Hepatocyte (in vitro differentiated cells): ENCODE measurements around the gene CYLD. TPM values are rescaled to one million over a fixed set of nuclear protein-coding genes. Genes with fewer than 3 reads are reported as not detected.

Source experiments
- DNase-seq: peaks from one replicate; pipeline ENCODE4 v3.0.0-alpha.2; 2016; ENCODE audit warnings: low spot score
- H2AFZ ChIP-seq: fragments of 200-600 bp; sonication (generic); 2 replicates; pipeline ENCODE4 v1.6.0; 2016; ENCODE audit warnings: antibody characterized with exemption, mild to moderate bottlenecking
- H3K27ac ChIP-seq: fragments of 200-600 bp; sonication (generic); 2 replicates; pipeline ENCODE4 v1.5.1; 2016; ENCODE audit warnings: mild to moderate bottlenecking
- H3K27me3 ChIP-seq: fragments of 200-600 bp; sonication (generic); 2 replicates; pipeline ENCODE4 v1.6.1; 2016
- H3K36me3 ChIP-seq: fragments of 200-600 bp; sonication (generic); replicated peaks from 2 replicates; pipeline ENCODE4 v1.5.1; 2016; ENCODE audit warnings: low read depth; ENCODE audit not compliant: insufficient read depth
- H3K4me1 ChIP-seq: fragments of 200-600 bp; sonication (generic); 2 replicates; pipeline ENCODE4 v1.5.1; 2016; ENCODE audit warnings: mild to moderate bottlenecking, moderate library complexity; ENCODE audit not compliant: insufficient read depth
- H3K4me2 ChIP-seq: fragments of 200-600 bp; sonication (generic); 2 replicates; pipeline ENCODE4 v1.6.0; 2016
- H3K4me3 ChIP-seq: fragments of 200-600 bp; sonication (generic); 2 replicates; pipeline ENCODE4 v1.5.1; 2016; ENCODE audit warnings: mild to moderate bottlenecking
- H3K79me2 ChIP-seq: fragments of 200-600 bp; sonication (generic); 2 replicates; pipeline ENCODE4 v1.6.0; 2017; ENCODE audit warnings: mild to moderate bottlenecking
- H3K9me2 ChIP-seq: fragments of 200-600 bp; sonication (generic); replicated peaks from 2 replicates; pipeline ENCODE4 v1.6.0; 2017; ENCODE audit warnings: mild to moderate bottlenecking; ENCODE audit not compliant: insufficient read depth
- H3K9me3 ChIP-seq: fragments of 200-600 bp; sonication (generic); 2 replicates; pipeline ENCODE4 v1.5.1; 2016; ENCODE audit warnings: low read depth, mild to moderate bottlenecking
- H4K20me1 ChIP-seq: fragments of 200-600 bp; sonication (generic); 2 replicates; pipeline ENCODE4 v1.6.0; 2016; ENCODE audit warnings: mild to moderate bottlenecking; ENCODE audit not compliant: insufficient read depth, poor library complexity, severe bottlenecking
- CTCF ChIP-seq: fragments of 200-600 bp; sonication (generic); IDR thresholded peaks from 2 replicates; pipeline ENCODE4 v1.5.1; 2016; ENCODE audit warnings: antibody characterized with exemption, mild to moderate bottlenecking; ENCODE audit not compliant: poor library complexity
- EZH2 ChIP-seq: fragments of 200-600 bp; sonication (generic); IDR thresholded peaks from 2 replicates; pipeline ENCODE4 v1.6.1; 2016; ENCODE audit warnings: antibody characterized with exemption, mild to moderate bottlenecking, borderline replicate concordance
- EZH2phosphoT487 ChIP-seq: fragments of 200-600 bp; sonication (generic); IDR thresholded peaks from one replicate; pipeline ENCODE4 v1.6.1; 2018; ENCODE audit warnings: antibody characterized with exemption, mild to moderate bottlenecking, low read depth, moderate library complexity; ENCODE audit not compliant: unreplicated experiment, severe bottlenecking
- WGBS: methylation state at CpG from one replicate; pipeline ENCODE4 v1.1.6; 2016; ENCODE audit warnings: low lambda C conversion rate; ENCODE audit errors: missing lambda C conversion rate; 5-methylcytosine and 5-hydroxymethylcytosine counted together
- polyA plus RNA-seq: library from polyadenylated mRNA; unstranded; fragments of >200 nt; fragmentation: Nextera tagmentation; extraction: Ambion mirVana; gene quantifications from 2 replicates; pipeline ENCODE4 v1.2.1, GENCODE V29; 2016
- total RNA-seq: library from RNA; depleted of rRNA; stranded (reverse); fragments of >200 nt; gene quantifications from 2 replicates; pipeline ENCODE4 v1.2.3, GENCODE V29; 2014

Gene CYLD
- total and polyA plus RNA-seq, 2 experiments from 2014 or later: 9.9 to 17.8 TPM

- 68% methylated on average over 9 of the region's 9 CpGs for WGBS
These were observed 67.1 kb downstream of the CYLD start for GRCh38 chr16:50808929-50809538.

GRCh38 chr16:50809561-50809960 lies 67.7 kb downstream of the CYLD start:
- H3K27ac ChIP-seq: no peak overlapping the region
- peaks cover 4% of the 10 kb centered on the region for H3K4me1 ChIP-seq
- 95% methylated on average over 6 of the region's 6 CpGs for WGBS
- H3K79me2 ChIP-seq: no peaks in the 10 kb centered on the region
- no peak overlapping the region for H3K4me2 ChIP-seq
- H2AFZ ChIP-seq: no peak overlapping the region
- no peak overlapping the region for H3K4me3 ChIP-seq
- no peaks in the 10 kb centered on the region for H3K9me3 ChIP-seq
- no peaks in the 10 kb centered on the region for H3K27me3 ChIP-seq
- no peaks in the 10 kb centered on the region for H3K36me3 ChIP-seq
- H4K20me1 ChIP-seq: no peaks in the 10 kb centered on the region
- H3K9me2 ChIP-seq: no peaks in the 10 kb centered on the region
- TF ChIP-seq EZH2phosphoT487 (no peak), EZH2 (no peak), CTCF (no peak)
- no peak for DNase-seq

More at GRCh38 chr16:50808929-50809538, 67.1 kb downstream of the CYLD start:
- Histone ChIP-seq H3K9me3 (no peaks in the 10 kb centered on the region), H3K79me2 (no peaks in the 10 kb centered on the region), H3K27ac (no peak overlapping the region), H3K4me1 (peaks cover 4% of the 10 kb centered on the region), H3K9me2 (no peaks in the 10 kb centered on the region), H3K4me2 (no peak overlapping the region), H3K4me3 (no peak overlapping the region), H3K36me3 (no peaks in the 10 kb centered on the region), H4K20me1 (no peaks in the 10 kb centered on the region), H3K27me3 (no peaks in the 10 kb centered on the region), H2AFZ (no peak overlapping the region)
- no peak for TF ChIP-seq CTCF
- TF ChIP-seq EZH2phosphoT487: no peak
- no peak for TF ChIP-seq EZH2
- DNase-seq: no peak

- H4K20me1 ChIP-seq: no peaks in the 10 kb centered on the region
- no peaks in the 10 kb centered on the region for H3K9me2 ChIP-seq
- H3K4me2 ChIP-seq: no peak overlapping the region
- H3K27me3 ChIP-seq: no peaks in the 10 kb centered on the region
- TF ChIP-seq EZH2: no peak
- TF ChIP-seq CTCF: no peak
- no peak for TF ChIP-seq EZH2phosphoT487
- H3K4me3 ChIP-seq: no peak overlapping the region
- H2AFZ ChIP-seq: no peak overlapping the region
- peaks cover 4% of the 10 kb centered on the region for H3K4me1 ChIP-seq
- no peak overlapping the region for H3K27ac ChIP-seq
- no peaks in the 10 kb centered on the region for H3K36me3 ChIP-seq
- no peaks in the 10 kb centered on the region for H3K9me3 ChIP-seq
- H3K79me2 ChIP-seq: no peaks in the 10 kb centered on the region
- no peak for DNase-seq
- 96% methylated on average over 8 of the region's 8 CpGs for WGBS
These were observed 68.5 kb downstream of the CYLD start for GRCh38 chr16:50810241-50810965.
